Measurements from ENCODE around the gene SNRK.
A peak's percentile ranks its signal among the peaks of the same experiment; 100 is the strongest.

Gene SNRK

DNA sequence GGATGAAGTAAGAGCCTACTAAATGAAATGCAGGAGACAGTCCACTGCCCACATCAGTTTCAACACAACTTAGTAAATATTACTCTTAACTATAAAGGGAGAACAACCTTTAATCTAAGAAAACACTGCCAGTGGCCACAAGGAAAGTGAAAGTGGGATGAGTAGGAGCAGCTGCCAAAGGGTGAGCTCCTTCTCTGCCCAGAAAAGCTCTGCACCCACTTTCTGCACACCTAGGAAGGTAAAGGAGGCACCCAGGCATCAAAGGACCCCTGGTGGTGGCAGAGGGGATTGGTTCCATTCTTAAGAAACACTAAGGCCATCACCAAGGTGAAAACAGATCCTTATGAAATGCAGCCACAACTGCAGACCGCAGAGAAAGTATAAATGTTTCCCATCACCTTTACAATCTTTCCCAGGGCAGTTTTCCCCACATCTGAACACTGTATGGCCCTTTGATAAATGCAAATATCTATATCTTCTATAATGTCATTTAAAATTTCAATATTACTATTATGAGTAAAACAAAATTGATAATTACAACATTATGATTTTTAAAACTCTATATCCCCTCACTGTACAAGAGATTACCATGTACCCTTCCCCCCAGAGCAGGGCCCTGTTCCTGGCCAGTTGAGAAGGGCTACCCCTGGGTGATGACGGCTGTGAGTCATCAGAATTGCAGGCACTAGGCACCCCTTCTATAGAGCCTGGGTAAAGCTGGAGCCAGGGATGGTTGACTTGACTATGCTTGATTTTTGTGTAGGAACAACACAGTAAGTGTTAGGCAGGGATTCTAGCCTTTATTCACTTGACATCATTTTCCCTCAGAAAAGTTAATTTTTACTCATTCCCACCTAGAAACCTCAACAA lies 92.0 kb downstream of the SNRK start:
- DNase-seq = peak; percentile 12

DNA sequence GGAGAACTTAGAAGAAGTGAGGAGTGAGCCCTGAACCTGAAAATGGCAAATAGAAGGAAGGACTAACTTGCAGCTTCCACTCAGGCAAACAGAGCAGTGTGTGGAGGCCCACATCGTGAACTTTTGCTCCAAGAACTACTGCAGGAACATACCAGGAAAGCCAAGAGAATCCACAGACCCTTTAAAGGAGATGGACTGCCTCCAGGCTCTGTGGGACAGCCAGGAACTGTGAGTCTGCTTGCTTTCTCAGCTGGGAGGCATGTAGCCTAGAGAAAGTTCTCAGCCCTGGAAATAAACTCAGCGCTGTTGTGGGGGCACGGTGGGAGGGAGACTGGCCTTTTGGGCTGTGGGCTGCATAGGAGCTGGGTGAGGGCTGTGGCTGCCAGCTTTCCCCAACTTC lies 93.0 kb downstream of the SNRK start:
- DNase-seq = no peak

DNA sequence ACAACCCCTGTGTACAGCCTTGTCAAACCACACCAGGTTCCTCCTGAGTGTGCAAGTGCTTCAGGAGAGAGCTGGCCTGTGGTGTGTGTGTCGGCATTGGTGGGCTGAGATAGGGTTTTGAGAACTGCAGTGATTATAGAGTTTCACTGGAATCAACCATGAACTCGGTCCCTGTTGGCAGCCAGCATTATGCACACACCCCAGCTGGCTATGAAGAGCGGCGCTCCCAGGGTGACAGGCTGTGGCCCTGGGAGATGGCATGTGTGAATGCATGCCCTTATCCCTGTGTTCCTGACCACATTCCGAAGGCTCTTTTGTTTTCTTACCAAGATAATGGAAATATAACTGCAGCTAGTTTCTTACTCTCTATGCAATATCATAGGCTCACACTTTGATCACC lies 101.8 kb downstream of the SNRK start:
- no peak for DNase-seq

DNA sequence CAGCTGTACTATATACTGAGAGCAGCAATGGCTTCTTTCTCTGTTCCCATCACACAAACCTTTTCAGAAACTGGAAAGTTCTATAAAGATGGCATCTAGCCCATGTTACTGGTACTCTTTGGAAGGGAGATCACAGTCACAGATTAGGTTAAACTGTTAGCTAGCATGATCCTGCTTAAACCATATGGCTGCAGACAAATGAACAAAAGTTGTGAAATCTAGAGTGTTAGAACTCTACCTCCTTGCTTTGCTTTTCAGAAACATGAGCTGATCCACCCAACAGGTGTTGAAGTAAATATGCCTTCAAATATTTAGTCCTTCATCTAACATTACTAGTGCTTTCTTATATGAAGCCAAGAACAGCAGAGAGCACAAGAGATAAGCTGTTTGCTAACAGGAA lies 102.6 kb downstream of the SNRK start:
- DNase-seq = no peak

DNA sequence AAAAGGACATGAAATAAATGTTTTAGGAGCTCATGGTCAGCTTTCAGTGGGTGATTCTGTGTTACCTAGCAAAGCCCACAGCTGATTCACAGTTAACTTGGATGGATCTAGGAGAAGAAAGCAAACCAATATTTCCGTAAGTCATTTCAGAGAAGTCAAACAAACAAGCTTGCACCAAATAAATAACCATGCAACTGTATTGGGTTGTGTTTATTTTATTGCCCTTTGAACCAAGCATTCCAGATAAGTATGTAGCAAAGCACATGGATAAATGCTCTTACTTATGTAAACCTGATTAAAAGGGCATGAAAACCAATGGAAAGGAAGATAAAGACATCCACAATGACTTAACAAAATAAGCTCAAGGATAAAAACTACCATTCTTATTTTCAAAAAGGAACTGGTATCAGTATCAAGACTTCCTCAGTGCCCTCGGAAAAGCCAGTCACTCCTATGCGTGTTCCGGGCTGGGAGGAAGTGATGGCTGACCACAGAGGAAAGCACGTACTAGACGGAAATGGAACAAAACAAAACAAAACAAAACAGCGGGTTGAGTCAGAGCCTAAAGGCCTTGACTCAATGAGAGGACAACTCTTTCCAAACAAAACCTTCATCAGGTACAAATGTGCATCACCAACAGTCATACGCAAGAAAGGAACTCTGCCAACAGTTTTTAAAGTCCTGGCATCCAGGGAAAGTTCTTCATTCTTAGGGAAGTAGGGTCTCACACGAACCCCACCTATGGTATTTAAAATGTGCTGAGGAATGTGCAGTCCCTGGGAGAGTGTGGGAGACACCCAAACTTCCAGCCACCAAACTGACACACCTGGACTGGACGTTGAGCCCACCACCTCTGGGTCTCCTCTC lies 103.3 kb downstream of the SNRK start:
- no peak for DNase-seq

DNA sequence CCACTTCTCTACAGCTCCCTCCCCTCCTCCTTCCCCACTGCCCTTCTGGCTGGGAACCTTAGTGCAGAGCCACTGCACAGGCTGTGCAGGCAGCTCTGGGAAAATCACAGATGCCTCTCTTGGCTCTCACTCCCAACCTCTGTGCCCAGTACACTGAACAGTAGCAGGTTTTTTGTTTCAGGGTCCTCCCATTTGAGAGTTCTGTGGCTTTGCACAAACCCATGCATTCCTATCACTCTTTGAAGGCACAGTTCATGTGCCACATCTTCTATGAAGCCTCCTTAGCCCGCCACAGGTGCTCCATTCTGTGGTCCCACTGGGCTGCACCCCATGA lies 103.9 kb downstream of the SNRK start:
- no peak for DNase-seq

DNA sequence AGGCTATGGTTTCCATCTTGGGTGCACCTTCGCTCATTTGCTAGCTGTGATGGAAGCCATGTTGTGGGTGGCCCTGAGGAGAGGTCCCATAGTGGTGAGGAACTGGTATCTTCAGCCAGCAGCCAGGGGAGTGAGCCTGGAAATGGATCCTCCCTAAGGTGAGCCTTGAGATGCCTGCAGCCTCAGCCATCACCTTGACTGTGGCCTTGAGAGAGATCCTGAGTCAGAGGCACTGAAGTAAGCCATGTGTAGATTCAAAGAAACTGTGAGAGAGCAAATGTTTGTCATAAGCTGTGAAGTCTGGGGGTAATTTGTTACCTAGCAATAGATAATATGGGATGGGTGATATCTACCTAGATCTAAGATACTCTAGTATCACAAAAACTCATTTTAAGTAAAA lies 105.3 kb downstream of the SNRK start:
- DNase-seq = no peak

DNA sequence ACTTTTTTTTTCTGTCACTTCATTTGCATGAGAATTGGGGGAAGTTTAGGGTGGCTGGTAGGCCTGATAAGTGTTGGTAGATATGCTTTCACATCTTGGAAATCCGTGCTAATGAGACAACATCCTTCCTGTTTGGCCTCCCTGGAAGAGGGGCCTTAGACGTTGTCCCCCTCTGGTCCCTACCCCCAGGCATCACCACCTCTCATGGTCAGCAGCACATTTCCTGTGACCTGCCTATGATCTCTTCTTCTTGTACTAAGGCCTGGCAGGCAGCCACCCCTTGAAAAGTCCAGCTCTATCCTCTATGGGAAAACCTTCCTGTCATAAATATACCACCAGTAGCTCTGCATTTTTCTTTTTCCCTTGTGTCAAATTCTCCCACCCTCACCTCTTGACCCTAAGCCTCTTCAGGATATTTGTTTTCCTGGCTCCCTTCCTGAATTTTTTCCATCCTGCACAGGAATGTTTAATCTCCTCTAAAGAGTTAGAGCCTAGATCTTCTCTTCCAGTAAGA lies 107.8 kb downstream of the SNRK start:
- DNase-seq = no peak

DNA sequence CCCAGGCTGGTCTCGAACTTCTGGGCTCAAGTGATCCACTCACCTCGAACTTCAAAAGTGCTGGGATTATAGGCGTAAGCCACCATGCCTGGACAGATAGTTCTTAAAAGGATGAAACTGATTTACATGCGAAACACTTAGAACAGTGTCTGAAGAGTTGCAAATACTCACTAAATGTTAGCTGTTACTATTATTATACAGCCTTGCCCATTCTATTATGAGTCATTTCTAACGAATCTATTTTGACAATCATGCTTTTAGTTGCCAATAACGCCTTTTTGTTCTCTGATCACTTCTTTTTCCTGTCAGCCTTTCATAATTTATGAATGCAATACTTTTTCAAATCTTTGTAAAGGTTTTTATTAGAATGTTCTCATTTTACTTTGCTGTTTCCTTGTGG lies 112.7 kb downstream of the SNRK start:
- DNase-seq = no peak

DNA sequence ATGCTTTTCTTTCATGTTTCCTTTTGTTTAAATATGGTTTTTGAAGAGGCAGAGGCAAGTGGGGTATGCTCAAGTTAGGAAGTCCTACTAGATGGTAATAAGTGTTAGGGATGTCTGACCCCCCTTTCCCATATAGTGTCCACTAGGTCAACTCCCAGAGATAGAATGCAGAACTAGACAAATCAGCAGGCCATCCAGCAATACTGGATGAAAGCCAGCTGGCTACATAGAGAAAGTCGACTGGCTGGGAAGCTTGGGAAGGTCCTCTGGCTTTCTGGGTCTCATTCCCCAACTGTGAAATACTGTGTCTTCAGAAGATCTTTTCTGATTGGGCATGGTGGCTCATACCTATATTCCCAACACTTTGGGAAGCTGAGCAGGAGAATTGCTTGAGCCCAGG lies 113.8 kb downstream of the SNRK start:
- no peak for DNase-seq

All from kidney glomerular epithelial cell (primary cell).